SKM-1 (cell line): ENCODE results near the gene GALNT9.

Source experiments
- DNase-seq: peaks from one replicate; lab custom pipeline; 2025; ENCODE audit not compliant: unreplicated experiment; lab: John Stamatoyannopoulos, UW

Gene GALNT9

GRCh38 chr12:132327336-132328171 lies 1.8 kb downstream of the GALNT9 start:
- DNase-seq: no peak

GRCh38 chr12:132326646-132327045 lies 2.7 kb downstream of the GALNT9 start:
- DNase-seq: no peak

GRCh38 chr12:132325733-132326130 lies 3.7 kb downstream of the GALNT9 start:
- DNase-seq: no peak

- DNase-seq: no peak
Measured at GRCh38 chr12:132324841-132325732, 4.3 kb downstream of the GALNT9 start.

GRCh38 chr12:132324173-132324572 lies 5.2 kb downstream of the GALNT9 start:
- no peak for DNase-seq

- no peak for DNase-seq
Measured at GRCh38 chr12:132323171-132324010, 6.0 kb downstream of the GALNT9 start.

- no peak for DNase-seq
Measured at GRCh38 chr12:132322206-132323132, 6.9 kb downstream of the GALNT9 start.

- DNase-seq: no peak
Measured at GRCh38 chr12:132321321-132322118, 7.9 kb downstream of the GALNT9 start.

GRCh38 chr12:132320767-132321211 lies 8.6 kb downstream of the GALNT9 start:
- no peak for DNase-seq

- DNase-seq: no peak
Measured at GRCh38 chr12:132319991-132320570, 9.3 kb downstream of the GALNT9 start.

GRCh38 chr12:132319359-132319950 lies 9.9 kb downstream of the GALNT9 start:
- DNase-seq: no peak

GRCh38 chr12:132318618-132319033 lies 10.8 kb downstream of the GALNT9 start:
- no peak for DNase-seq

GRCh38 chr12:132318135-132318534 lies 11.3 kb downstream of the GALNT9 start:
- DNase-seq: no peak

- no peak for DNase-seq
Measured at GRCh38 chr12:132317233-132317938, 12.0 kb downstream of the GALNT9 start.

GRCh38 chr12:132316497-132317232 lies 12.7 kb downstream of the GALNT9 start:
- DNase-seq: no peak

- DNase-seq: no peak
Measured at GRCh38 chr12:132315951-132316350, 13.4 kb downstream of the GALNT9 start.

GRCh38 chr12:132315507-132315906 lies 13.9 kb downstream of the GALNT9 start:
- DNase-seq: no peak
